CD14-positive monocyte (primary cell): ENCODE results near the gene RHOD. TPM values are rescaled to one million over a fixed set of nuclear protein-coding genes. Genes with fewer than 3 reads are reported as not detected.

Source experiments
- DNase-seq, 3 donors: peaks; one replicate each; pipeline ENCODE4 v3.0.0-alpha.2; 2011 to 2022
- H2AFZ ChIP-seq: 2 replicates; pipeline ENCODE4 v1.6.0; 2012; ENCODE audit warnings: mild to moderate bottlenecking, low read depth, low read length, inconsistent platforms; ENCODE audit not compliant: insufficient read depth, poor library complexity, severe bottlenecking
- H3K27ac ChIP-seq, 2 donors: 1 replicate in 1 of 2; 2 replicates in 1 of 2; pipeline ENCODE4 v1.5.1; 2012 to 2013; ENCODE audit warnings: low read length in 2 of 2, control low read depth in 1 of 2, inconsistent platforms in 1 of 2, low read depth in 1 of 2, mild to moderate bottlenecking in 1 of 2
- H3K27me3 ChIP-seq, 2 donors: one replicate each; pipeline versions ENCODE4 v1.6.0 to v1.6.1; 2011 to 2013; ENCODE audit warnings: low read length in 2 of 2; ENCODE audit not compliant: control insufficient read depth in 2 of 2, insufficient read depth in 2 of 2
- H3K36me3 ChIP-seq, 2 donors: replicated peaks in 1 of 2; 1 replicate in 1 of 2; 2 replicates in 1 of 2; pipeline versions ENCODE4 v1.5.1 to v1.6.1; 2012 to 2013; ENCODE audit warnings: low read length in 2 of 2, control low read depth in 1 of 2, inconsistent platforms in 1 of 2, mild to moderate bottlenecking in 1 of 2; ENCODE audit not compliant: insufficient read depth in 2 of 2, control insufficient read depth in 1 of 2
- H3K4me1 ChIP-seq, 2 donors: 1 replicate in 1 of 2; 2 replicates in 1 of 2; pipeline versions ENCODE4 v1.5.1 to v1.6.1; 2012 to 2013; ENCODE audit warnings: low read length in 2 of 2, control low read depth in 1 of 2, inconsistent platforms in 1 of 2, mild to moderate bottlenecking in 1 of 2, moderate library complexity in 1 of 2; ENCODE audit not compliant: insufficient read depth in 2 of 2, control insufficient read depth in 1 of 2
- H3K4me2 ChIP-seq: replicated peaks from 2 replicates; pipeline ENCODE3; 2012; ENCODE audit warnings: low read length, moderate library complexity, mild to moderate bottlenecking; ENCODE audit not compliant: poor library complexity, severe bottlenecking; ENCODE audit errors: extremely low read depth
- H3K4me3 ChIP-seq, 3 experiments: fragments of 200-600 bp in 1 of 3; sonication (generic) in 1 of 3; replicated peaks in 1 of 3; 1 replicate in 2 of 3; 2 replicates in 1 of 3; pipeline ENCODE4 v1.5.1; 2011 to 2013; ENCODE audit warnings: low read length in 3 of 3, mild to moderate bottlenecking in 3 of 3, control low read depth in 2 of 3, low read depth in 2 of 3, inconsistent platforms in 1 of 3, moderate library complexity in 1 of 3
- H3K79me2 ChIP-seq: 2 replicates; pipeline ENCODE4 v1.6.0; 2012; ENCODE audit warnings: mild to moderate bottlenecking, control low read depth, inconsistent platforms, low read length, moderate library complexity; ENCODE audit not compliant: insufficient read depth
- H3K9ac ChIP-seq: 2 replicates; pipeline ENCODE4 v1.6.0; 2017; ENCODE audit warnings: low read length, mild to moderate bottlenecking; ENCODE audit not compliant: insufficient read depth, poor library complexity, severe bottlenecking
- H3K9me3 ChIP-seq, 2 donors: replicated peaks in 1 of 2; 1 replicate in 1 of 2; 2 replicates in 1 of 2; pipeline versions ENCODE4 v1.5.1 to v1.6.1; 2012 to 2013; ENCODE audit warnings: low read length in 2 of 2, control low read depth in 1 of 2; ENCODE audit not compliant: control insufficient read depth in 1 of 2, insufficient read depth in 1 of 2
- H4K20me1 ChIP-seq: 2 replicates; pipeline ENCODE4 v1.6.0; 2012; ENCODE audit warnings: mild to moderate bottlenecking, low read length, control low read depth, moderate library complexity; ENCODE audit not compliant: insufficient read depth
- H3K27ac Mint-ChIP-seq, 7 donors: one replicate each; pipeline ENCODE4 v1.8.0; 2020; ENCODE audit warnings: mild to moderate bottlenecking in 7 of 7, mixed read lengths in 7 of 7, moderate library complexity in 6 of 7, inconsistent platforms in 2 of 7
- H3K27me3 Mint-ChIP-seq, 3 donors: one replicate each; pipeline ENCODE4 v1.8.0; 2021 to 2022; ENCODE audit warnings: low read depth in 3 of 3, mild to moderate bottlenecking in 3 of 3, mixed read lengths in 3 of 3, moderate library complexity in 3 of 3, inconsistent platforms in 1 of 3
- H3K36me3 Mint-ChIP-seq, 2 donors: one replicate each; pipeline ENCODE4 v1.8.0; 2020; ENCODE audit warnings: mixed read lengths in 2 of 2, inconsistent platforms in 1 of 2, mild to moderate bottlenecking in 1 of 2
- H3K4me1 Mint-ChIP-seq: one replicate; pipeline ENCODE4 v1.8.0; 2020; ENCODE audit warnings: mild to moderate bottlenecking, mixed read lengths
- H3K4me3 Mint-ChIP-seq, 2 donors: one replicate each; pipeline ENCODE4 v1.8.0; 2020; ENCODE audit warnings: mild to moderate bottlenecking in 2 of 2, mixed read lengths in 2 of 2, moderate library complexity in 1 of 2
- H3K9me3 Mint-ChIP-seq, 7 donors: one replicate each; pipeline ENCODE4 v1.8.0; 2020 to 2022; ENCODE audit warnings: mixed read lengths in 7 of 7, mild to moderate bottlenecking in 6 of 7, moderate library complexity in 6 of 7, inconsistent platforms in 2 of 7
- CTCF ChIP-seq: fragments of 200-600 bp; IDR thresholded peaks from one replicate; pipeline ENCODE4 v1.8.0; 2022; ENCODE audit warnings: antibody characterized with exemption, mild to moderate bottlenecking
- WGBS: methylation state at CpG from one replicate; pipeline ENCODE4 v1.1.5; 2013; ENCODE audit warnings: missing lambda C conversion rate; ENCODE audit not compliant: insufficient coverage; 5-methylcytosine and 5-hydroxymethylcytosine counted together
- intact Hi-C, 2 donors: fragments of 100-400 bp; cut with micrococcal nuclease; formaldehyde crosslinking; loops; one replicate each; pipeline versions ENCODE4 v1.15.0 to v1.15.1; 2023
- polyA plus RNA-seq, 3 donors: library from polyadenylated mRNA; depleted of rRNA in 1 of 3; unstranded in 2 of 3; stranded (reverse) in 1 of 3; fragments of 300-500 nt in 2 of 3; fragments of >200 nt in 1 of 3; fragmentation: Illumina TruSeq in 2 of 3; gene quantifications; 1 replicate in 2 of 3; 2 replicates in 1 of 3; pipeline ENCODE4 v1.2.3, GENCODE V29; 2012 to 2021

The RHOD gene
- polyA plus RNA-seq, 3 donors = not detected

- no peaks in the 10 kb centered on the region for H3K36me3 Mint-ChIP-seq
- H3K27ac Mint-ChIP-seq = peak overlapping the region in 1 of 7 donors; percentile 24
- H3K36me3 ChIP-seq = no peaks in the 10 kb centered on the region
- H3K27ac ChIP-seq = no peak overlapping the region
- H3K27me3 ChIP-seq = peaks cover 0 to 12% of the 10 kb centered on the region in 2 donors
- 67% methylated on average over 7 of the region's 12 CpGs for WGBS
- H3K4me3 Mint-ChIP-seq = no peak overlapping the region
- no peaks in the 10 kb centered on the region for H4K20me1 ChIP-seq
- no peaks in the 10 kb centered on the region for H3K9me3 ChIP-seq
- no peak overlapping the region for H3K4me3 ChIP-seq
- no peak for TF ChIP-seq CTCF
- H3K4me1 Mint-ChIP-seq = peaks cover 22% of the 10 kb centered on the region
- peaks cover 8 to 16% of the 10 kb centered on the region in 2 donors for H3K4me1 ChIP-seq
- intact Hi-C loops = no loop called here
- H3K9me3 Mint-ChIP-seq = no peaks in the 10 kb centered on the region
- H3K27me3 Mint-ChIP-seq = peaks cover 25 to 53% (median 41%) of the 10 kb centered on the region in 3 donors
- peak in 1 of 3 donors; percentile 33 for DNase-seq
- no peak overlapping the region for H3K9ac ChIP-seq
- H2AFZ ChIP-seq = no peak overlapping the region
- no peaks in the 10 kb centered on the region for H3K79me2 ChIP-seq
- H3K4me2 ChIP-seq = no peak overlapping the region
These were observed 23.7 kb upstream of the RHOD start for GRCh38 chr11:67032830-67033551.

- peaks cover 21 to 52% (median 35%) of the 10 kb centered on the region in 3 donors for H3K27me3 Mint-ChIP-seq
- no peak for TF ChIP-seq CTCF
- Histone ChIP-seq H3K4me3 (no peak overlapping the region), H3K27me3 (peaks cover 0 to 6% of the 10 kb centered on the region in 2 donors), H3K36me3 (no peaks in the 10 kb centered on the region), H3K27ac (no peak overlapping the region), H2AFZ (no peak overlapping the region), H3K4me1 (peaks cover 8 to 16% of the 10 kb centered on the region in 2 donors), H3K79me2 (no peaks in the 10 kb centered on the region), H3K9me3 (no peaks in the 10 kb centered on the region), H4K20me1 (no peaks in the 10 kb centered on the region), H3K9ac (no peak overlapping the region), H3K4me2 (no peak overlapping the region)
- intact Hi-C loops = no loop called here
- WGBS = 67% methylated on average over 8 of the region's 8 CpGs
- H3K9me3 Mint-ChIP-seq = no peaks in the 10 kb centered on the region
- peak overlapping the region in 1 of 2 donors; percentile 13 for H3K4me3 Mint-ChIP-seq
- no peak for DNase-seq
- H3K27ac Mint-ChIP-seq = peak overlapping the region in 1 of 7 donors; percentile 13
- H3K4me1 Mint-ChIP-seq = peaks cover 22% of the 10 kb centered on the region
- H3K36me3 Mint-ChIP-seq = no peaks in the 10 kb centered on the region
These were observed 22.9 kb upstream of the RHOD start for GRCh38 chr11:67033661-67034166.
